NOMO-1 treated with dmso at 0.1 percent for 144 hours (cell line): ENCODE data around the gene UMAD1.

Experiments
- DNase-seq: peaks from one replicate; lab custom pipeline; 2025; ENCODE audit not compliant: unreplicated experiment; lab: John Stamatoyannopoulos, UW

The UMAD1 gene

GRCh38 chr7:7870555-7870954 lies 230.0 kb downstream of the UMAD1 start:
- DNase-seq, result no peak

- DNase-seq, result no peak
These were observed 235.9 kb downstream of the UMAD1 start for GRCh38 chr7:7876419-7876818.

- DNase-seq, result no peak
These were observed 241.0 kb downstream of the UMAD1 start for GRCh38 chr7:7881581-7881980.

- DNase-seq, result peak; percentile 0
These were observed 242.3 kb downstream of the UMAD1 start for GRCh38 chr7:7882888-7883287.

- no peak for DNase-seq
These were observed 242.8 kb downstream of the UMAD1 start for GRCh38 chr7:7883394-7883793.

GRCh38 chr7:7884855-7885254 lies 244.3 kb downstream of the UMAD1 start:
- DNase-seq, result no peak

GRCh38 chr7:7889791-7890568 lies 249.4 kb downstream of the UMAD1 start:
- no peak for DNase-seq

- no peak for DNase-seq
These were observed 254.6 kb downstream of the UMAD1 start for GRCh38 chr7:7895004-7895650.

GRCh38 chr7:7895754-7896153 lies 255.2 kb downstream of the UMAD1 start:
- DNase-seq, result no peak

- no peak for DNase-seq
These were observed 257.0 kb downstream of the UMAD1 start for GRCh38 chr7:7897509-7897908.

- DNase-seq, result no peak
These were observed 257.5 kb downstream of the UMAD1 start for GRCh38 chr7:7897949-7898515.

GRCh38 chr7:7902845-7903244 lies 262.3 kb downstream of the UMAD1 start:
- DNase-seq, result no peak

- DNase-seq, result no peak
These were observed 266.8 kb downstream of the UMAD1 start for GRCh38 chr7:7907306-7907705.

- no peak for DNase-seq
These were observed 268.1 kb downstream of the UMAD1 start for GRCh38 chr7:7908622-7909145.

- no peak for DNase-seq
These were observed 268.8 kb downstream of the UMAD1 start for GRCh38 chr7:7909376-7909775.

GRCh38 chr7:7911369-7912123 lies 271.0 kb downstream of the UMAD1 start:
- no peak for DNase-seq

- no peak for DNase-seq
These were observed 272.4 kb downstream of the UMAD1 start for GRCh38 chr7:7912937-7913336.

GRCh38 chr7:7913504-7913903 lies 273.0 kb downstream of the UMAD1 start:
- DNase-seq, result no peak

GRCh38 chr7:7914547-7914946 lies 274.0 kb downstream of the UMAD1 start:
- no peak for DNase-seq

- DNase-seq, result no peak
These were observed 275.5 kb downstream of the UMAD1 start for GRCh38 chr7:7916064-7916463.

GRCh38 chr7:7917593-7917992 lies 277.0 kb downstream of the UMAD1 start:
- no peak for DNase-seq
